Measurements from ENCODE around the gene STX8. TPM values are rescaled to one million over a fixed set of nuclear protein-coding genes. Genes with fewer than 3 reads are reported as not detected.

The STX8 gene
- total and polyA plus RNA-seq, 9 of the 15 experiments (the other 6 are each of a cell fraction or from before 2014, with no cell fraction given): 14.6 to 42.5 (median 22.1) TPM

- no peaks in the 10 kb centered on the region for H3K36me3 ChIP-seq (ENCODE audit: control insufficient read depth, insufficient read depth, low read length)
- H3K9me1 ChIP-seq (ENCODE audit: control insufficient read depth, insufficient read depth, low read length): no peaks in the 10 kb centered on the region
- POLR2A ChIA-PET: no interaction called here
- H3K27me3 ChIP-seq (ENCODE audit: control insufficient read depth in 2 of 2, insufficient read depth in 2 of 2, low read length in 2 of 2): no peaks in the 10 kb centered on the region; a peak in 2 of 5 replicates
- H3K79me2 ChIP-seq (ENCODE audit: control insufficient read depth, insufficient read depth, low read length): no peaks in the 10 kb centered on the region
- H3K4me1 ChIP-seq (replicated peaks in 1 of 2; ENCODE audit: control insufficient read depth in 2 of 2, insufficient read depth in 2 of 2, low read length in 2 of 2): no peaks in the 10 kb centered on the region
- CTCF ChIA-PET (ENCODE audit: low intra/inter-chr PET ratio): no interaction called here
- H3K4me3 ChIP-seq: no peak overlapping the region
- 0% methylated on average over 1 of the region's 2 CpGs for WGBS (ENCODE audit: insufficient coverage, low coverage, missing lambda C conversion rate)
- BruUV-seq (replicated peaks): no TSS peak
- H3K9me3 ChIP-seq (replicated peaks; ENCODE audit: control insufficient read depth, insufficient read depth, low read depth, low read length): no peaks in the 10 kb centered on the region
- no peak overlapping the region for H3K4me2 ChIP-seq (ENCODE audit: insufficient read depth, low read length)
- intact Hi-C loops (cut with micrococcal nuclease) (no loop called here), in situ Hi-C loops (cut with MboI) (no loop called here)
- TF ChIP-seq ZNF224 (CRISPR knock-in tag; IDR thresholded peaks at IDR 0.05): no peak
- no peak for TF ChIP-seq ZNF354B (CRISPR knock-in tag; IDR thresholded peaks at IDR 0.05)
- TF ChIP-seq, protein P1, sequence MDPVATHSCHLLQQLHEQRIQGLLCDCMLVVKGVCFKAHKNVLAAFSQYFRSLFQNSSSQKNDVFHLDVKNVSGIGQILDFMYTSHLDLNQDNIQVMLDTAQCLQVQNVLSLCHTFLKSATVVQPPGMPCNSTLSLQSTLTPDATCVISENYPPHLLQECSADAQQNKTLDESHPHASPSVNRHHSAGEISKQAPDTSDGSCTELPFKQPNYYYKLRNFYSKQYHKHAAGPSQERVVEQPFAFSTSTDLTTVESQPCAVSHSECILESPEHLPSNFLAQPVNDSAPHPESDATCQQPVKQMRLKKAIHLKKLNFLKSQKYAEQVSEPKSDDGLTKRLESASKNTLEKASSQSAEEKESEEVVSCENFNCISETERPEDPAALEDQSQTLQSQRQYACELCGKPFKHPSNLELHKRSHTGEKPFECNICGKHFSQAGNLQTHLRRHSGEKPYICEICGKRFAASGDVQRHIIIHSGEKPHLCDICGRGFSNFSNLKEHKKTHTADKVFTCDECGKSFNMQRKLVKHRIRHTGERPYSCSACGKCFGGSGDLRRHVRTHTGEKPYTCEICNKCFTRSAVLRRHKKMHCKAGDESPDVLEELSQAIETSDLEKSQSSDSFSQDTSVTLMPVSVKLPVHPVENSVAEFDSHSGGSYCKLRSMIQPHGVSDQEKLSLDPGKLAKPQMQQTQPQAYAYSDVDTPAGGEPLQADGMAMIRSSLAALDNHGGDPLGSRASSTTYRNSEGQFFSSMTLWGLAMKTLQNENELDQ (CRISPR knock-in tag; IDR thresholded peaks at IDR 0.05; ENCODE audit: borderline replicate concordance): no peak
- no peak for TF ChIP-seq U2AF2 (optimal IDR thresholded peaks at IDR 0.05; ENCODE audit: low read depth, low read length)
- no peak for TF ChIP-seq ESRRA (IDR thresholded peaks at IDR 0.05; ENCODE audit: borderline replicate concordance, low read depth)
- TF ChIP-seq ZNF384 (IDR thresholded peaks at IDR 0.05; ENCODE audit: low read depth, low read length): no peak
- no peak for TF ChIP-seq CSDE1 (IDR thresholded peaks at IDR 0.05)
- H3K27ac ChIP-seq (ENCODE audit: extremely low read depth, low read depth, low read length): no peak overlapping the region
- no peak overlapping the region for H3K9ac ChIP-seq (ENCODE audit: insufficient read depth in 1 of 2, low read depth in 2 of 2, low read length in 2 of 2)
- no peaks in the 10 kb centered on the region for H4K20me1 ChIP-seq (replicated peaks; ENCODE audit: control insufficient read depth, insufficient read depth, low read length)
- H2AFZ ChIP-seq (ENCODE audit: low read depth, low read length): no peak overlapping the region
- ATAC-seq (no peak), FAIRE-seq (no peak), DNase-seq (ENCODE audit: extremely low read depth in 1 of 4, low spot score in 3 of 4) (no peak)
These were observed 288.3 kb downstream of the STX8 start for GRCh38 chr17:9287306-9287705.
